GM23338 (cell line): Measurements from ENCODE around the gene ULK2. TPM values are rescaled to one million over a fixed set of nuclear protein-coding genes. Genes with fewer than 3 reads are reported as not detected.

Source experiments
- CREB1 ChIP-seq: fragments of 250-450 bp; sonication (Bioruptor Pico); IDR thresholded peaks from 2 replicates; pipeline ENCODE4 v1.5.0; 2020; ENCODE audit warnings: low read depth, mild to moderate bottlenecking, moderate library complexity
- CTCF ChIP-seq, 2 experiments: fragments of 200-600 bp in 1 of 2; sonication (generic) in 1 of 2; conservative IDR thresholded peaks; 2 replicates each; pipeline versions ENCODE4 v1.5.1 to v1.6.1; 2016 to 2017; ENCODE audit warnings: antibody characterized with exemption in 2 of 2, low read depth in 2 of 2, mild to moderate bottlenecking in 2 of 2, moderate library complexity in 1 of 2
- EZH2phosphoT487 ChIP-seq: fragments of 200-600 bp; sonication (generic); IDR thresholded peaks from one replicate; pipeline ENCODE4 v1.8.1; 2018; ENCODE audit warnings: antibody characterized with exemption; ENCODE audit not compliant: unreplicated experiment
- JUNB ChIP-seq: IDR thresholded peaks from one replicate; pipeline ENCODE4 v1.6.1; 2016; ENCODE audit warnings: antibody characterized with exemption; ENCODE audit not compliant: unreplicated experiment
- REST ChIP-seq: IDR thresholded peaks from one replicate; pipeline ENCODE4 v1.6.1; 2018; ENCODE audit warnings: antibody characterized with exemption; ENCODE audit not compliant: unreplicated experiment
- STAT1 ChIP-seq: IDR thresholded peaks from one replicate; pipeline ENCODE4 v1.6.1; 2016; ENCODE audit warnings: antibody characterized with exemption; ENCODE audit not compliant: unreplicated experiment
- ZNF114 ChIP-seq: fragments of 250-450 bp; sonication (Bioruptor Pico); IDR thresholded peaks from 2 replicates; pipeline ENCODE4 v1.5.0; 2020; ENCODE audit warnings: mild to moderate bottlenecking, moderate library complexity
- ZNF331 ChIP-seq: fragments of 250-450 bp; sonication (Bioruptor Pico); IDR thresholded peaks from 2 replicates; pipeline ENCODE4 v1.5.0; 2020; ENCODE audit warnings: low read depth, mild to moderate bottlenecking, moderate library complexity
- ZNF462 ChIP-seq: fragments of 250-450 bp; sonication (Bioruptor Pico); IDR thresholded peaks from 2 replicates; pipeline ENCODE4 v1.5.0; 2020; ENCODE audit warnings: mild to moderate bottlenecking, moderate library complexity
- polyA plus RNA-seq: library from polyadenylated mRNA; unstranded; fragments of >200 nt; fragmentation: Nextera tagmentation; extraction: Ambion mirVana; gene quantifications from 2 replicates; pipeline ENCODE4 v1.2.1, GENCODE V29; 2016
- total RNA-seq: library from RNA; depleted of rRNA; stranded (reverse); fragments of >200 nt; shearing (Covaris generic); gene quantifications from 2 replicates; pipeline ENCODE4 v1.2.3, GENCODE V29; 2014

Gene ULK2
- total and polyA plus RNA-seq, 2 experiments from 2014 or later: 1.6 to 3.0 TPM

GRCh38 chr17:19771971-19772630 lies 95.6 kb downstream of the ULK2 start (continued):
- no peak for TF ChIP-seq ZNF462 (CRISPR knock-in tag)
- no peak for TF ChIP-seq ZNF331 (CRISPR knock-in tag)
- TF ChIP-seq EZH2phosphoT487: no peak
- TF ChIP-seq CREB1 (CRISPR knock-in tag): no peak
- no peak for TF ChIP-seq STAT1
- no peak for TF ChIP-seq CTCF (conservative IDR thresholded peaks at IDR 0.05; ENCODE audit: low read depth in 2 of 2)
- TF ChIP-seq REST: no peak
- no peak for TF ChIP-seq ZNF114 (CRISPR knock-in tag)
- no peak for TF ChIP-seq JUNB
